PC-3 (cell line): Measurements from ENCODE around the gene HBE1. TPM values are rescaled to one million over a fixed set of nuclear protein-coding genes. Genes with fewer than 3 reads are reported as not detected.

Experiments used
- ATAC-seq: fragments of 200-7000 bp; cut with Tn5 transposase; 2 replicates; pipeline ENCODE4 v1.9.1; 2020; ENCODE audit warnings: mild to moderate bottlenecking, moderate library complexity
- BruUV-seq: library from RNA; stranded (reverse); fragments of 400-500 nt; replicated peaks from 2 replicates; lab custom pipeline; 2021; lab: Mats Ljungman, UMichigan
- CTCF ChIA-PET: fragments of 300-600 bp; sonication (Branson Sonifier 250); formaldehyde crosslinking; loops from one replicate; lab custom pipeline; 2022; ENCODE audit warnings: antibody characterized with exemption; lab: Charles Lee
- POLR2A ChIA-PET: fragments of 300-600 bp; sonication (Branson Sonifier 250); formaldehyde crosslinking; loops from one replicate; lab custom pipeline; 2022; ENCODE audit warnings: antibody characterized with exemption; ENCODE audit not compliant: unreplicated experiment; lab: Charles Lee
- DNase-seq: peaks from one replicate; pipeline ENCODE4 v3.0.0-alpha.2; 2015
- H2AFZ ChIP-seq: fragments of 300-600 bp; sonication (generic); 2 replicates; pipeline ENCODE4 v1.6.0; 2016; ENCODE audit warnings: antibody characterized with exemption, low read length
- H3F3A ChIP-seq: fragments of 300-600 bp; sonication (generic); one replicate; pipeline ENCODE4 v1.6.0; 2017; ENCODE audit warnings: antibody characterized with exemption, low read length, control low read depth, mild to moderate bottlenecking; ENCODE audit not compliant: unreplicated experiment
- H3K27ac ChIP-seq: fragments of 300-600 bp; sonication (generic); 2 replicates; pipeline ENCODE4 v1.5.1; 2016; ENCODE audit warnings: mild to moderate bottlenecking, low read length
- H3K27me3 ChIP-seq: fragments of 300-600 bp; sonication (generic); 2 replicates; pipeline ENCODE4 v1.6.1; 2016; ENCODE audit warnings: low read length, mixed read lengths
- H3K36me3 ChIP-seq: fragments of 300-600 bp; sonication (generic); 2 replicates; pipeline ENCODE4 v1.6.1; 2016; ENCODE audit warnings: low read depth, mixed run types, low read length, mixed read lengths
- H3K4me1 ChIP-seq: fragments of 300-600 bp; sonication (generic); 2 replicates; pipeline ENCODE4 v1.5.1; 2016; ENCODE audit warnings: low read length; ENCODE audit not compliant: insufficient read depth
- H3K4me2 ChIP-seq: fragments of 300-600 bp; sonication (generic); 2 replicates; pipeline ENCODE4 v1.6.0; 2016; ENCODE audit warnings: low read length
- H3K4me3 ChIP-seq: fragments of 300-600 bp; sonication (generic); 2 replicates; pipeline ENCODE4 v1.5.1; 2016; ENCODE audit warnings: mild to moderate bottlenecking, low read length, mixed read lengths
- H3K79me2 ChIP-seq: fragments of 300-600 bp; sonication (generic); 2 replicates; pipeline ENCODE4 v1.6.1; 2017; ENCODE audit warnings: low read length, mixed read lengths
- H3K9ac ChIP-seq: fragments of 300-600 bp; sonication (generic); 2 replicates; pipeline ENCODE4 v1.6.0; 2016; ENCODE audit warnings: mild to moderate bottlenecking, low read length
- H3K9me2 ChIP-seq: fragments of 300-600 bp; sonication (generic); replicated peaks from 2 replicates; pipeline ENCODE4 v1.6.1; 2016; ENCODE audit warnings: mixed run types, low read length, mixed read lengths
- H3K9me3 ChIP-seq: fragments of 300-600 bp; sonication (generic); 2 replicates; pipeline ENCODE4 v1.6.1; 2016; ENCODE audit warnings: low read length, mixed read lengths
- H4K20me1 ChIP-seq: fragments of 300-600 bp; sonication (generic); 2 replicates; pipeline ENCODE4 v1.6.1; 2016; ENCODE audit warnings: low read length, mixed read lengths
- EZH2 ChIP-seq: fragments of 300-600 bp; sonication (generic); IDR thresholded peaks from one replicate; pipeline ENCODE4 v1.6.1; 2017; ENCODE audit warnings: antibody characterized with exemption, mild to moderate bottlenecking, low read length; ENCODE audit not compliant: unreplicated experiment
- EZH2phosphoT487 ChIP-seq: fragments of 300-600 bp; sonication (generic); IDR thresholded peaks from 2 replicates; pipeline ENCODE4 v1.6.1; 2018; ENCODE audit warnings: mild to moderate bottlenecking, antibody characterized with exemption, low read length, borderline replicate concordance
- intact Hi-C: fragments of 100-400 bp; cut with micrococcal nuclease; formaldehyde crosslinking; loops from 2 replicates; pipeline ENCODE4 v1.9.0; 2023
- total RNA-seq: library from RNA; depleted of rRNA; stranded (reverse); fragments of >200 nt; gene quantifications from 2 replicates; pipeline ENCODE4 v1.2.3, GENCODE V29; 2014
- TF ChIP-seq, protein P1 (sequence below): fragments of 300-600 bp; sonication (generic); conservative IDR thresholded peaks from 2 replicates; pipeline ENCODE4 v1.5.1; 2017; ENCODE audit warnings: antibody characterized with exemption, low read depth, mild to moderate bottlenecking, low read length

HBE1 gene
- total RNA-seq, 1 experiment from 2014 or later = 0.62 TPM

DNA sequence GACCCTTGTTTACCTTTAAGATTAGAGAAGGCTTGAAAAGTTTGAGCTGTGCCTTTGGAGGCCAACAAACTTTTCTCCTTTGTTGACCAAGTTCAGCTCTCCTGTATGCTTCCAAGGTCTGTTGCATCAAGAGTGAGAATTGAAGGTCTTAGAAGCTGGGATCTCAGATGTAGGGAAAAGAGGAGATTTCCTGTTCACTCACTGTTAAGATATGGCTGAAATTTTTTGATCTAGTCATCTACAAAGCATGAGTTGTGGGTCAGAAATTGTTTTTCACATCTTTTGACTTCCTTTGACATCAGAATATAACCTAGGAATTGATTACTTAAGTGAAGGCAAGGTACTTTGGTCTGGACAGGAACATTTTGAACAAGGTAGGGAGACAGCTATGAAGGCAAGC is 20.0 kb upstream of the HBE1 start:
- H3K4me3 ChIP-seq = no peak overlapping the region
- ATAC-seq (no peak), DNase-seq (no peak)
- no peaks in the 10 kb centered on the region for H3K79me2 ChIP-seq
- H3F3A ChIP-seq = no peaks in the 10 kb centered on the region
- intact Hi-C loops = no loop called here
- no TSS peak for BruUV-seq
- CTCF ChIA-PET = no interaction called here
- H3K9me2 ChIP-seq = no peaks in the 10 kb centered on the region
- H3K9me3 ChIP-seq = no peaks in the 10 kb centered on the region
- H3K27ac ChIP-seq = no peak overlapping the region
- H3K27me3 ChIP-seq = no peaks in the 10 kb centered on the region
- no peaks in the 10 kb centered on the region for H4K20me1 ChIP-seq
- H3K4me1 ChIP-seq = no peaks in the 10 kb centered on the region
- POLR2A ChIA-PET = no interaction called here
- TF ChIP-seq, protein P1, sequence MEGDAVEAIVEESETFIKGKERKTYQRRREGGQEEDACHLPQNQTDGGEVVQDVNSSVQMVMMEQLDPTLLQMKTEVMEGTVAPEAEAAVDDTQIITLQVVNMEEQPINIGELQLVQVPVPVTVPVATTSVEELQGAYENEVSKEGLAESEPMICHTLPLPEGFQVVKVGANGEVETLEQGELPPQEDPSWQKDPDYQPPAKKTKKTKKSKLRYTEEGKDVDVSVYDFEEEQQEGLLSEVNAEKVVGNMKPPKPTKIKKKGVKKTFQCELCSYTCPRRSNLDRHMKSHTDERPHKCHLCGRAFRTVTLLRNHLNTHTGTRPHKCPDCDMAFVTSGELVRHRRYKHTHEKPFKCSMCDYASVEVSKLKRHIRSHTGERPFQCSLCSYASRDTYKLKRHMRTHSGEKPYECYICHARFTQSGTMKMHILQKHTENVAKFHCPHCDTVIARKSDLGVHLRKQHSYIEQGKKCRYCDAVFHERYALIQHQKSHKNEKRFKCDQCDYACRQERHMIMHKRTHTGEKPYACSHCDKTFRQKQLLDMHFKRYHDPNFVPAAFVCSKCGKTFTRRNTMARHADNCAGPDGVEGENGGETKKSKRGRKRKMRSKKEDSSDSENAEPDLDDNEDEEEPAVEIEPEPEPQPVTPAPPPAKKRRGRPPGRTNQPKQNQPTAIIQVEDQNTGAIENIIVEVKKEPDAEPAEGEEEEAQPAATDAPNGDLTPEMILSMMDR = no peak
- no peak for TF ChIP-seq EZH2phosphoT487
- TF ChIP-seq EZH2 = no peak
- H3K4me2 ChIP-seq = no peak overlapping the region
- H3K9ac ChIP-seq = no peak overlapping the region
- no peak overlapping the region for H2AFZ ChIP-seq
- no peaks in the 10 kb centered on the region for H3K36me3 ChIP-seq

GRCh38 chr11:5288906-5289550 is 19.3 kb upstream of the HBE1 start:
- BruUV-seq = no TSS peak
- CTCF ChIA-PET = no interaction called here
- H3K9me2 ChIP-seq = no peaks in the 10 kb centered on the region
- no peaks in the 10 kb centered on the region for H3K27me3 ChIP-seq
- no peak overlapping the region for H2AFZ ChIP-seq
- DNase-seq (no peak), ATAC-seq (no peak)
- intact Hi-C loops = no loop called here
- no peak overlapping the region for H3K9ac ChIP-seq
- H4K20me1 ChIP-seq = no peaks in the 10 kb centered on the region
- H3K9me3 ChIP-seq = no peaks in the 10 kb centered on the region
- no peaks in the 10 kb centered on the region for H3K79me2 ChIP-seq
- no peaks in the 10 kb centered on the region for H3K4me1 ChIP-seq
- H3K4me3 ChIP-seq = no peak overlapping the region
- POLR2A ChIA-PET = no interaction called here
- H3K4me2 ChIP-seq = no peak overlapping the region
- no peaks in the 10 kb centered on the region for H3F3A ChIP-seq
- no peaks in the 10 kb centered on the region for H3K36me3 ChIP-seq
- no peak for TF ChIP-seq EZH2
- TF ChIP-seq, protein P1 = no peak
- TF ChIP-seq EZH2phosphoT487 = no peak
- no peak overlapping the region for H3K27ac ChIP-seq

DNA sequence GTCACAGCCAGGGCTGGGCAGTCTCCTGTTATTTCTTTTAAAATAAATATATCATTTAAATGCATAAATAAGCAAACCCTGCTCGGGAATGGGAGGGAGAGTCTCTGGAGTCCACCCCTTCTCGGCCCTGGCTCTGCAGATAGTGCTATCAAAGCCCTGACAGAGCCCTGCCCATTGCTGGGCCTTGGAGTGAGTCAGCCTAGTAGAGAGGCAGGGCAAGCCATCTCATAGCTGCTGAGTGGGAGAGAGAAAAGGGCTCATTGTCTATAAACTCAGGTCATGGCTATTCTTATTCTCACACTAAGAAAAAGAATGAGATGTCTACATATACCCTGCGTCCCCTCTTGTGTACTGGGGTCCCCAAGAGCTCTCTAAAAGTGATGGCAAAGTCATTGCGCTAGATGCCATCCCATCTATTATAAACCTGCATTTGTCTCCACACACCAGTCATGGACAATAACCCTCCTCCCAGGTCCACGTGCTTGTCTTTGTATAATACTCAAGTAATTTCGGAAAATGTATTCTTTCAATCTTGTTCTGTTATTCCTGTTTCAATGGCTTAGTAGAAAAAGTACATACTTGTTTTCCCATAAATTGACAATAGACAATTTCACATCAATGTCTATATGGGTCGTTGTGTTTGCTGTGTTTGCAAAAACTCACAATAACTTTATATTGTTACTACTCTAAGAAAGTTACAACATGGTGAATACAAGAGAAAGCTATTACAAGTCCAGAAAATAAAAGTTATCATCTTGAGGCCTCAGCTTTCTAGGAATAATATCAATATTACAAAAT is 18.6 kb upstream of the HBE1 start:
- Histone ChIP-seq H3K9ac (no peak overlapping the region), H4K20me1 (no peaks in the 10 kb centered on the region), H3K4me3 (no peak overlapping the region), H3K9me2 (no peaks in the 10 kb centered on the region), H3K9me3 (no peaks in the 10 kb centered on the region), H3F3A (no peaks in the 10 kb centered on the region), H3K27me3 (no peaks in the 10 kb centered on the region), H3K36me3 (no peaks in the 10 kb centered on the region), H3K4me2 (no peak overlapping the region), H3K27ac (no peak overlapping the region), H3K79me2 (no peaks in the 10 kb centered on the region), H3K4me1 (no peaks in the 10 kb centered on the region), H2AFZ (no peak overlapping the region)
- ATAC-seq = no peak
- TF ChIP-seq EZH2 = no peak
- TF ChIP-seq, protein P1 = no peak
- TF ChIP-seq EZH2phosphoT487 = no peak
- ChIA-PET CTCF (no interaction called here), POLR2A (no interaction called here)
- intact Hi-C loops = no loop called here
- DNase-seq = no peak
- BruUV-seq = no TSS peak
